AG09309 (cell line): ENCODE measurements around the gene FAM149B1.

Experiments used
- DNase-seq: peaks from one replicate; pipeline ENCODE4 v3.0.0-alpha.2; 2010; ENCODE audit warnings: low read depth
- H3K4me3 ChIP-seq: 2 replicates; pipeline ENCODE4 v1.5.1; 2011; ENCODE audit warnings: mild to moderate bottlenecking, low read depth, low read length, moderate library complexity; ENCODE audit not compliant: control insufficient read depth
- TF ChIP-seq, protein P1 (sequence below): IDR thresholded peaks from 2 replicates; pipeline ENCODE4 v1.5.1; 2011; ENCODE audit warnings: mild to moderate bottlenecking, low read depth, low read length, inconsistent platforms; ENCODE audit not compliant: insufficient read depth, control insufficient read depth; ENCODE audit errors: missing control alignments

The FAM149B1 gene

DNA sequence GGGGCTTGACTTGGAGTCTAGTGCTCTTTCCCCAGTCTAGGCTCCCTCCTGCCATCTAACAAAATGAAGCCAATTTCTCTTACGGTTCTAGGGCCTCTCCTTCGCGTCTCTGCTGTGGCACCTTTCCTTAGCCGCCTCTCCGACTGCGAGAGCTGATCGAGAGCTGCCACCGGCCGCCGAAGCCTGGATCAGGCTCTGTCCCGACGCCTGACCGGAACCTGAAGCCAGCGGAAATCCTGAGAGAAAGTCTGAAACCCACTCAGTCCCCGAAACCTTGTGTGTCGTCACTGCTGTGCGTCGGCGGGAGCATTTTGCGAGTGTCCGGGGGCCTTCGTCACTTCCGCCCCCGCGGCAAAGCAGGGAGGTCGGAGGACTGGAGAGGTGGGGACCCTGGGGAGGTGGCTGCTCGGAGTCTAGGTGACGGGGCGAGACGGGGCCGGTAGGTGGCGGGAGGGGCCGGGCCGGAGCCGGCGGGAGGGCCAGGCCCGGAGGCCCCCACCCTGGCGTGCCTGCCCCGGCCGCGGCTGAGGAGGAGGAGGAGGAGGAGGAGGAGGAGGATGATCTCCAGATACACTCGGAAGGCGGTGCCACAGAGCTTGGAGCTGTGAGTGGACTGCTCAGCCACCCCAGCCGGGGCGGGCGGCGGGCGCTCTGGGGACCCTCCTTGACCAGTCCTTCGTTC lies at the start of gene FAM149B1, which contains the start of gene ECD:
TSS of gene FAM149B1 (plus strand) at position 337 of the 682 bp plus-strand sequence. CDS start at position 558, 221 bp downstream.
TSS of gene ECD (minus strand) at position 226 of the 682 bp plus-strand sequence. CDS start 4,071 bp downstream, outside the sequence.
- TF ChIP-seq, protein P1, sequence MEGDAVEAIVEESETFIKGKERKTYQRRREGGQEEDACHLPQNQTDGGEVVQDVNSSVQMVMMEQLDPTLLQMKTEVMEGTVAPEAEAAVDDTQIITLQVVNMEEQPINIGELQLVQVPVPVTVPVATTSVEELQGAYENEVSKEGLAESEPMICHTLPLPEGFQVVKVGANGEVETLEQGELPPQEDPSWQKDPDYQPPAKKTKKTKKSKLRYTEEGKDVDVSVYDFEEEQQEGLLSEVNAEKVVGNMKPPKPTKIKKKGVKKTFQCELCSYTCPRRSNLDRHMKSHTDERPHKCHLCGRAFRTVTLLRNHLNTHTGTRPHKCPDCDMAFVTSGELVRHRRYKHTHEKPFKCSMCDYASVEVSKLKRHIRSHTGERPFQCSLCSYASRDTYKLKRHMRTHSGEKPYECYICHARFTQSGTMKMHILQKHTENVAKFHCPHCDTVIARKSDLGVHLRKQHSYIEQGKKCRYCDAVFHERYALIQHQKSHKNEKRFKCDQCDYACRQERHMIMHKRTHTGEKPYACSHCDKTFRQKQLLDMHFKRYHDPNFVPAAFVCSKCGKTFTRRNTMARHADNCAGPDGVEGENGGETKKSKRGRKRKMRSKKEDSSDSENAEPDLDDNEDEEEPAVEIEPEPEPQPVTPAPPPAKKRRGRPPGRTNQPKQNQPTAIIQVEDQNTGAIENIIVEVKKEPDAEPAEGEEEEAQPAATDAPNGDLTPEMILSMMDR: no peak
- peak within 1 kb of the TSS; percentile 63 for H3K4me3 ChIP-seq
- DNase-seq: peak; percentile 61

DNA sequence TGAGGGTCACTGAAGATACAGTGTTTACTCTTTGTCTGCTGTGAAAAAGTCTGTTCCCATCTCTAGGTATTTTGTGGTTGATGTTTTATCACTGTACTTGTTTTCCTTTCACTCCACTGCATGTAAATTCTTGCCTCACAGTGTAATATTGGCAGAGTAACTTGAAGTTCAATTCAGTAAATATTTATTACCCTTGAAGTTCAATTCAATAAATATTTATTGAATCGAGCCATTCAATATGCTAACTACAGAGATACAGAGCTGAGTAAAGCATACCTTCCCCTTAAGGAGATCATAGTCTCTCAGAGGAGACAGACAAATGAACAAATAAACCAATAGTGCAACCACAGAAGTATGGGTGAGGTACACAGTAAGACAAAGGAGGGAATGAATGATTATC lies 48.5 kb upstream of the FAM149B1 start:
- TF ChIP-seq, protein P1: no peak
- H3K4me3 ChIP-seq: no peak overlapping the region
- no peak for DNase-seq

DNA sequence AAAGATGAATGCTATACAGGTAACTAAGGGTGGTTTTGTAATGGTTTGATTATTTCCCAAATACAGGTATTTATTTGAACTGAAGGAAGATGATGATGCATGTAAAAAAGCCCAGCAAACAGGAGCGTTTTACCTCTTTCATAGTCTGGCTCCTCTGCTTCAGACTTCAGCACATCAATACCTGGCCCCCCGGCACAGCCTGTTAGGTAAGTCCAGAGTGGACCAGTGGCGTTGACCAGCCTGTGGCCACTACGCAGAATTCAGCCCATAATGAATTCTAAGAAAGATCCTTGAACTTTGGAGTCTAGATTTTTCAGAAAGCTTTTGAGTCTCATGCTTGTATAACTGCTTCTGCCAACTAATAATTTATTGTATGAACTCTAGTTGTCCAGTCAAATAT lies 48.0 kb upstream of the FAM149B1 start:
- DNase-seq: no peak
- TF ChIP-seq, protein P1: no peak

DNA sequence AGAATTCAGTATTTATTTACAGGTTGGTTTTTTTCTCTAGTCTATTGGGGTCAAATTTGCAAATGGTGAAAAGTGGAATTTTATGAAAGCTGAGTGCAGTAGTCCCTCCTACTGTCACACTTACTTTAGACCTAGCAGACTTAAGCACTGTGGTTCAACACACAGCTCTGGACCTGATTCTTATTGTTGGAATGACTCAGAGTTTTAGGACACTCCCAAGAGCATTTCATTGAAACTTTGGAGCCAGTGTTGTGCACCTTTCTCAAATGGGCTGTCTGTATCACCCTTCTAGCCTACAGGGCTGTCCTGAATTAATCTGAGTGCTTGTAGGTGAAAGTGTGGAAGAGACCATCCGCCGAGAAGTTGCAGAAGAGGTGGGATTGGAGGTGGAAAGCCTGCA lies 41.6 kb upstream of the FAM149B1 start:
- TF ChIP-seq, protein P1: no peak
- H3K4me3 ChIP-seq: no peak overlapping the region
- no peak for DNase-seq

More for the DNA sequence above, 48.0 kb upstream of the FAM149B1 start:
- no peak overlapping the region for H3K4me3 ChIP-seq

DNA sequence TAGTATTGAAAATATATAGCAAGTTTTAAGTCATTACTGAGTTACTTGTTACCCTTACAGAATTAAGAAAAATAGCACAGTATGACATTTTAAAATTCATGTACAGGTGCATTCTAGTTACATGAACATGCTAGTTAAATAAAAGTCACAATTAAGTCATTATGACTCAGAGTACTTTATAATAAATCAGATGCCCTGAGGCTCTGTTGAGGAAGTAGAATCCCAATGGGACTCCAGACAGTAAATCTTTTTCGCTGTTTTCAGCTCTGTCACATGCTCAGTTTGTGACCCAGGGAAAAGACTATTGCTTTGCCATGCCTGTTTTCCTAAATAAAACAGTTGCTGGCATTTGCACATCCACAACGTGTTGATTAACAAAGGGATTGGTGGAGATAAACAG lies 36.6 kb upstream of the FAM149B1 start:
- no peak overlapping the region for H3K4me3 ChIP-seq
- DNase-seq: no peak
- TF ChIP-seq, protein P1: no peak

DNA sequence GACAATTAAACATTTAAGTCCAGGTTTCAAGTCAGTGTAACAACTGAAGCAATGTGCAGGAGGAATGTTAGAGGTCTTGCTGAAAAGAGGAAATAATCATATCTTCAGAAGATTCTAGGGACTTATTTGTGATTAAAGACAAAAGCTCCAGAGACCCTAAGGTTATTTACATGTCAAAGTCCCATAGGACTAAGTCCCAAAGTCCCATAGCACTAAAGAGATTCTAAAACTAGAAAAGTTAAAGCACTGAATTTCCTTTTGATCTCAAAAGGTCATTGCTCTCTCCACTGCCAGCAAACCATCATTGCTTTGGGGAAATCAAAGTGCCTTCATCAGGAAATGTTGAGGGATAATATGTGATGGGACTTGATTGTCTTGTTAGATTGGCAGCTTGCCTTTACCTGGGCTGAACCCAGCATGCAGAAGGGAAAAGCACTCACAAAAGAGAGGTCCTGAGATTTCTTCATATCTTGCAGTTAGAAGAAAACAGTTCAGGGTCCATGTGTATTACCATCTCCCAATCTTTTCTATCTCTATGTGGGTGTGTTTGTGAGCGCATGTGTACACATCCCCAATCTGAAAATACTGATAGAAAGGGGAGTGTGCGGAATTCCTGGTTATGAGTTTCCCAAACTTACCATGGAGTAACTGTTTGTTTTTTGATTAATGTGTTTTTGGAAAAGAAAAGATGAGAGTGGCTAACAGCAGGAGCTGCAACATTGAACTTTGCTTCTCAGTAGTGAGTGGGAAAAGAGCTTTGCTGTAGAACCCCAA lies 35.8 kb upstream of the FAM149B1 start:
- no peak overlapping the region for H3K4me3 ChIP-seq
- DNase-seq: no peak
- TF ChIP-seq, protein P1: no peak
